Suprapubic skin (tissue), 4 donors: ENCODE results near the gene ITPKC. TPM values are rescaled to one million over a fixed set of nuclear protein-coding genes. Genes with fewer than 3 reads are reported as not detected.
"Not testable (repeated sequence)": the region's sequence is repeated elsewhere in the genome, so short reads cannot be mapped to it uniquely, and the experiment has no call there.

Experiments used
- DNase-seq, 2 donors: peaks; one replicate each; pipeline ENCODE4 v3.0.0-alpha.2; 2019; ENCODE audit warnings: low spot score in 2 of 2
- H3K27ac ChIP-seq: fragments of 200-600 bp; sonication (generic); one replicate; pipeline ENCODE4 v1.5.1; 2019
- H3K27me3 ChIP-seq: fragments of 200-600 bp; sonication (generic); one replicate; pipeline ENCODE4 v1.5.1; 2019
- H3K36me3 ChIP-seq: fragments of 200-600 bp; sonication (generic); one replicate; pipeline ENCODE4 v1.5.1; 2019
- H3K4me1 ChIP-seq: fragments of 200-600 bp; sonication (generic); one replicate; pipeline ENCODE4 v1.5.1; 2019
- H3K4me3 ChIP-seq: fragments of 200-600 bp; sonication (generic); one replicate; pipeline ENCODE4 v1.5.1; 2019; ENCODE audit warnings: mild to moderate bottlenecking
- H3K9me3 ChIP-seq: fragments of 200-600 bp; sonication (generic); one replicate; pipeline ENCODE4 v1.5.1; 2019
- EP300 ChIP-seq: sonication (generic); formaldehyde crosslinking; IDR thresholded peaks from one replicate; pipeline ENCODE4 v1.6.1; 2017; ENCODE audit warnings: antibody characterized with exemption
- POLR2A ChIP-seq, 2 donors: fragments of 450-650 bp; IDR thresholded peaks; one replicate each; pipeline ENCODE4 v1.6.1; 2017; ENCODE audit warnings: antibody characterized with exemption in 2 of 2, mild to moderate bottlenecking in 2 of 2, moderate library complexity in 2 of 2
- POLR2AphosphoS5 ChIP-seq, 3 donors: sonication (generic); formaldehyde crosslinking; IDR thresholded peaks; one replicate each; pipeline ENCODE4 v1.6.1; 2017; ENCODE audit warnings: antibody characterized with exemption in 3 of 3
- WGBS: methylation state at CpG from one replicate; pipeline ENCODE4 v1.1.5; 2018; 5-methylcytosine and 5-hydroxymethylcytosine counted together
- total RNA-seq, 4 donors: library from RNA; depleted of rRNA; stranded (reverse); fragments of >200 nt; gene quantifications; one replicate each; pipeline ENCODE4 v1.1.0, GENCODE V29; 2016
- TF ChIP-seq, protein P1 (sequence below), 2 donors: fragments of 200-600 bp in 1 of 2; fragments of 450-650 bp in 1 of 2; sonication (generic) in 1 of 2; IDR thresholded peaks; one replicate each; pipeline ENCODE4 v1.5.1; 2016 to 2019; ENCODE audit warnings: antibody characterized with exemption in 2 of 2, mild to moderate bottlenecking in 1 of 2, moderate library complexity in 1 of 2

ITPKC gene
- total RNA-seq, 4 donors from 2014 or later: 52.9 to 93.8 (median 70.9) TPM

DNA sequence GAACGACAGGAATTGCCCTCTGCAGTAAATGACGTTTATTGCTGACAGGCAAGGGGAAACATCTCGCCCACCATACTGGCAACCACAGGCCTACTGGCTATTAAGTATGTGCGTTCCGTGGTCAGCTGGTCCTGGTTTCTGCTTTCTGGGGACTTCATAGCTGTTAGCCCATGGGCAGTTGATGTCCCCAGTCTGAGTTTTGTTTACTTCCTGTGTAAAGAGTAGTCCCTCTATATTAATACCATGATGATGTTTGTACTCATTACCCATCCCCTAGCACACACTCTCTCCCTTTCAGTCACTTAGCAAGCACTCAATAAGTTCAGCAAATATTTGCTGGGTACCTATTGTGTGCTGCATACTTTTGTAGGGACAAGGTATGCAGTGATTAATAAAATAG, 52.0 kb downstream of the ITPKC start:
- Histone ChIP-seq H3K27ac (no peak overlapping the region), H3K27me3 (no peaks in the 10 kb centered on the region), H3K36me3 (peaks cover 29% of the 10 kb centered on the region), H3K4me3 (no peak overlapping the region), H3K9me3 (peaks cover 3% of the 10 kb centered on the region), H3K4me1 (no peaks in the 10 kb centered on the region)
- 72% methylated on average over 5 of the region's 5 CpGs for WGBS
- no peak for TF ChIP-seq POLR2A (IDR thresholded peaks at IDR 0.05)
- no peak for TF ChIP-seq POLR2AphosphoS5 (IDR thresholded peaks at IDR 0.05)
- TF ChIP-seq, protein P1, sequence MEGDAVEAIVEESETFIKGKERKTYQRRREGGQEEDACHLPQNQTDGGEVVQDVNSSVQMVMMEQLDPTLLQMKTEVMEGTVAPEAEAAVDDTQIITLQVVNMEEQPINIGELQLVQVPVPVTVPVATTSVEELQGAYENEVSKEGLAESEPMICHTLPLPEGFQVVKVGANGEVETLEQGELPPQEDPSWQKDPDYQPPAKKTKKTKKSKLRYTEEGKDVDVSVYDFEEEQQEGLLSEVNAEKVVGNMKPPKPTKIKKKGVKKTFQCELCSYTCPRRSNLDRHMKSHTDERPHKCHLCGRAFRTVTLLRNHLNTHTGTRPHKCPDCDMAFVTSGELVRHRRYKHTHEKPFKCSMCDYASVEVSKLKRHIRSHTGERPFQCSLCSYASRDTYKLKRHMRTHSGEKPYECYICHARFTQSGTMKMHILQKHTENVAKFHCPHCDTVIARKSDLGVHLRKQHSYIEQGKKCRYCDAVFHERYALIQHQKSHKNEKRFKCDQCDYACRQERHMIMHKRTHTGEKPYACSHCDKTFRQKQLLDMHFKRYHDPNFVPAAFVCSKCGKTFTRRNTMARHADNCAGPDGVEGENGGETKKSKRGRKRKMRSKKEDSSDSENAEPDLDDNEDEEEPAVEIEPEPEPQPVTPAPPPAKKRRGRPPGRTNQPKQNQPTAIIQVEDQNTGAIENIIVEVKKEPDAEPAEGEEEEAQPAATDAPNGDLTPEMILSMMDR (IDR thresholded peaks at IDR 0.05): no peak
- TF ChIP-seq EP300: no peak
- DNase-seq: no peak

DNA sequence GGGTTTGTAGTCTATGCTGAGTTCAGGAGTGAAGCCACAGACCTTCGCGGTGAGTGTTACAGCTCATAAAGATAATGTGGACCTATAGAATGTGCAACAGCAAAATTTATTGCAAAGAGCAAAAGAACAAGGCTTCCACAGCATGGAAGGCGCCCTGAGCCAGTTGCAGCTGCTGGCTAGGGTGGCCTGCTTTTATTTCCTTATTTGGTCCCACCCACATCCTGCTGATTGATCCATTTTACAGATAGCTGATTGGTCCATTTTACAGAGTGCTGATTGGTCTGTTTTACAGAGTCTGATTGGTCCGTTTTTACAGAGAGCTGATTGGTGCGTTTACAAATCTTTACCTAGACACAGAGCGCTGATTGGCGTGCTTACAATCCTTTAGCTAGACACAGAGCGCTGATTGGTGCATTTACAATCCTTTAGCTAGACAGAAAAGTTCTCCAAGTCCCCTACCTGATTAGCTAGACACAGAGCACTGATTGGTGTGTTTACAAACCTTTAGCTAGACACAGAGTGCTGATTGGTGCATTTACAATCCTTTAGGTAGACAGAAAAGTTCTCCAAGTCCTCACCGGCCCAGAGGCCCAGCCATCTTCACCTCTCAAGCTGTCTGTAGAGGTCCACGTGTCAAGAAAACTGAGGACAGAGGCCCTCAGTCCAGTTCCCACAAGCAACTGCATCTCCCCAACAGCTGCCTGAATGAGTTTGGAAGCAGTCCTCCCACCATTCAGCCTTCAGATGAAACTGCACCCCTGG, 54.4 kb downstream of the ITPKC start:
- H3K27me3 ChIP-seq, H3K4me1 ChIP-seq, H3K4me3 ChIP-seq, H3K36me3 ChIP-seq, H3K27ac ChIP-seq, H3K9me3 ChIP-seq, DNase-seq: not testable (repeated sequence)
- WGBS: 90% methylated on average over 10 of the region's 10 CpGs

GRCh38 chr19:40774916-40775631, 58.2 kb downstream of the ITPKC start, which contains the start of gene MIA:
TSS of gene MIA (plus strand) at chr19:40775521. CDS start at chr19:40775543, 22 bp downstream.
- Histone ChIP-seq H3K4me1 (peaks cover 18% of the 10 kb centered on the region), H3K27ac (peak within 1 kb of the TSS; percentile 58), H3K36me3 (no peaks in the 10 kb centered on the region), H3K9me3 (peaks cover 3% of the 10 kb centered on the region), H3K27me3 (no peaks in the 10 kb centered on the region), H3K4me3 (peak within 1 kb of the TSS; percentile 4)
- TF ChIP-seq POLR2AphosphoS5 (IDR thresholded peaks at IDR 0.05): no peak
- no peak for TF ChIP-seq EP300
- TF ChIP-seq POLR2A (IDR thresholded peaks at IDR 0.05): no peak
- TF ChIP-seq, protein P1 (IDR thresholded peaks at IDR 0.05): no peak
- 58% methylated on average over 9 of the region's 9 CpGs for WGBS
- DNase-seq: no peak

DNA sequence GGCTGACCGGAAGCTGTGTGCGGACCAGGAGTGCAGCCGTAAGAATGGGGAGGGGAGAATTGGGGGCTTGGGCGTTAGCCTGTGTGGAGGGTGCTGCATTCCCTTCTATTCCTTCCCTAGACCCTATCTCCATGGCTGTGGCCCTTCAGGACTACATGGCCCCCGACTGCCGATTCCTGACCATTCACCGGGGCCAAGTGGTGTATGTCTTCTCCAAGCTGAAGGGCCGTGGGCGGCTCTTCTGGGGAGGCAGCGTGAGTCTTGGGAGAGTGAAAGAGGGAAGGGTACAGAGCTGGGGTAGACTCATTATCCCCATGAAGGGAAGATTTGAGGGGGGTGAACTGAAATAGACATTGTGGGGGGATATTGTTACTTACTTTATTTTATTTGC, 58.7 kb downstream of the ITPKC start:
- TF ChIP-seq POLR2AphosphoS5 (IDR thresholded peaks at IDR 0.05): no peak
- no peak for TF ChIP-seq POLR2A (IDR thresholded peaks at IDR 0.05)
- no peak for TF ChIP-seq EP300
- TF ChIP-seq, protein P1 (IDR thresholded peaks at IDR 0.05): no peak
- Histone ChIP-seq H3K36me3 (no peaks in the 10 kb centered on the region), H3K27ac (peak overlapping the region; percentile 58), H3K9me3 (peaks cover 3% of the 10 kb centered on the region), H3K27me3 (no peaks in the 10 kb centered on the region), H3K4me1 (peaks cover 18% of the 10 kb centered on the region), H3K4me3 (peak overlapping the region; percentile 4)
- no peak for DNase-seq
- 73% methylated on average over 10 of the region's 10 CpGs for WGBS

GRCh38 chr19:40776364-40776763, 59.5 kb downstream of the ITPKC start:
- TF ChIP-seq, protein P1 (IDR thresholded peaks at IDR 0.05): no peak
- TF ChIP-seq POLR2AphosphoS5 (IDR thresholded peaks at IDR 0.05): no peak
- no peak for TF ChIP-seq EP300
- 88% methylated on average over 7 of the region's 7 CpGs for WGBS
- H3K27ac ChIP-seq: no peak overlapping the region
- no peaks in the 10 kb centered on the region for H3K27me3 ChIP-seq
- H3K9me3 ChIP-seq: no peaks in the 10 kb centered on the region
- no peak overlapping the region for H3K4me3 ChIP-seq
- H3K36me3 ChIP-seq: no peaks in the 10 kb centered on the region
- H3K4me1 ChIP-seq: peaks cover 18% of the 10 kb centered on the region
- no peak for DNase-seq
